ENCODE measurements around the gene ZNF594.
A peak's percentile ranks its signal among the peaks of the same experiment; 100 is the strongest.
"Not testable (repeated sequence)": the region's sequence is repeated elsewhere in the genome, so short reads cannot be mapped to it uniquely, and the experiment has no call there.

The ZNF594 gene

GRCh38 chr17:5191541-5192417 lies at the start of gene ZNF594:
ZNF594 (minus strand) TSS chr17:5191868; CDS start chr17:5184256, 7,612 bp downstream.
- peak; percentile 98 for DNase-seq

- DNase-seq: not testable (repeated sequence)
These were observed 48.1 kb upstream of the ZNF594 start for GRCh38 chr17:5239769-5240168.

- no peak for DNase-seq
These were observed 46.7 kb upstream of the ZNF594 start for GRCh38 chr17:5238333-5238732.

GRCh38 chr17:5237541-5238016 lies 45.9 kb upstream of the ZNF594 start:
- DNase-seq: peak; percentile 15

GRCh38 chr17:5236938-5237540 lies 45.4 kb upstream of the ZNF594 start:
- DNase-seq: no peak

GRCh38 chr17:5234645-5235576 lies 43.2 kb upstream of the ZNF594 start, which contains the start of gene SCIMP:
SCIMP (minus strand) TSS chr17:5234860; CDS start chr17:5234755, 105 bp downstream.
- no peak for DNase-seq

GRCh38 chr17:5233492-5233891 lies 41.8 kb upstream of the ZNF594 start:
- DNase-seq: not testable (repeated sequence)

GRCh38 chr17:5226940-5227878 lies 35.5 kb upstream of the ZNF594 start:
- no peak for DNase-seq

GRCh38 chr17:5225668-5226457 lies 34.2 kb upstream of the ZNF594 start:
- no peak for DNase-seq

- not testable (repeated sequence) for DNase-seq
These were observed 30.2 kb upstream of the ZNF594 start for GRCh38 chr17:5221912-5222311.

- DNase-seq: no peak
These were observed 28.4 kb upstream of the ZNF594 start for GRCh38 chr17:5220074-5220473.

- DNase-seq: no peak
These were observed 27.9 kb upstream of the ZNF594 start for GRCh38 chr17:5219536-5219935.

- DNase-seq: not testable (repeated sequence)
These were observed 25.9 kb upstream of the ZNF594 start for GRCh38 chr17:5217562-5217961.

GRCh38 chr17:5211458-5211857 lies 19.8 kb upstream of the ZNF594 start:
- DNase-seq: no peak

GRCh38 chr17:5210614-5211252 lies 19.1 kb upstream of the ZNF594 start:
- no peak for DNase-seq

- DNase-seq: no peak
These were observed 18.4 kb upstream of the ZNF594 start for GRCh38 chr17:5210091-5210490.

- no peak for DNase-seq
These were observed 17.7 kb upstream of the ZNF594 start for GRCh38 chr17:5209396-5209795.

- DNase-seq: no peak
These were observed 12.2 kb upstream of the ZNF594 start for GRCh38 chr17:5203908-5204294.

- no peak for DNase-seq
These were observed 11.7 kb upstream of the ZNF594 start for GRCh38 chr17:5203178-5203907.

- DNase-seq: no peak
These were observed 9.3 kb upstream of the ZNF594 start for GRCh38 chr17:5201011-5201410.

Data from activated naive CD4-positive, alpha-beta T cell treated with Interleukin-2 at 50 U/mL for 16 hours (primary cell).